OCI-LY3 (cell line): ENCODE results near the gene UNC93A.

Experiments
- EZH2phosphoT487 ChIP-seq: fragments of 200-600 bp; shearing (Covaris generic); IDR thresholded peaks from 2 replicates; pipeline ENCODE4 v1.6.1; 2018; ENCODE audit warnings: antibody characterized with exemption, mixed run types, low read depth
- TF ChIP-seq, protein P1 (sequence below): fragments of 200-600, 300-600 bp; sonication (generic); IDR thresholded peaks from 2 replicates; pipeline ENCODE4 v1.5.1; 2014; ENCODE audit warnings: antibody characterized with exemption, low read length, low read depth

DNA sequence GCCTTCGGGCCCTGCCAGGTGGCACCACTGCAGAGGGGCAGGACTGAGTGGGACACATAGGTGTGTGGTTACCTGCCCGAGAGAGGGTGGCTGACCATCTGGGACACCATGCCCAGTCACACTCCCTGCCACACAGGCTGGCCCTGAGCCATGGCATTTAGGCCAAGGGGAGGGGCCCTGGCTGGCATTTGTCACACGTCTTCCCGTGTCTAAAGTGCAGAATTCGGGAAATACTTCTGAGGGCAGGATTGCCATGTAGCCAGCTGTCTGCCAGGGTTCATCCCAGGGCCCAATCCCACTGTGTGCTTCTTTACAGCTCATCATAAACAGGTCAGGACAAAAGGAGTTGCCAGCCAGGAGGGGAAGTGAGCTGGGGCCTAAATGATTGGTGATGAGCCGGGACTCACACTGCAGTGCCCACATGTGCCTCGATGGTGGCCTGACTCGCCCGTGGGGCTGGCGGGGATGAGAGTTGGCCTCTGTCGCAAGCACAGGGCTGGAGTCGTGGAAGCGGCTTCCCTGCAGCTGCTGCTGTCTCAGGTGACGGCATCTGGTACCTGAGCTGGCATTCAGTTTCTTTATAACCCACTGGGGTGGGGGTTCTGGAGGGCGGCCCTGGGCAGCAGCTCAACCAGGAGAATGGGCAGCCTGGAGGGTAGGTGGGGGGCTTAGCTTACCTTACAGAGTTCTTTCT is 5.9 kb upstream of the UNC93A start:
- TF ChIP-seq, protein P1, sequence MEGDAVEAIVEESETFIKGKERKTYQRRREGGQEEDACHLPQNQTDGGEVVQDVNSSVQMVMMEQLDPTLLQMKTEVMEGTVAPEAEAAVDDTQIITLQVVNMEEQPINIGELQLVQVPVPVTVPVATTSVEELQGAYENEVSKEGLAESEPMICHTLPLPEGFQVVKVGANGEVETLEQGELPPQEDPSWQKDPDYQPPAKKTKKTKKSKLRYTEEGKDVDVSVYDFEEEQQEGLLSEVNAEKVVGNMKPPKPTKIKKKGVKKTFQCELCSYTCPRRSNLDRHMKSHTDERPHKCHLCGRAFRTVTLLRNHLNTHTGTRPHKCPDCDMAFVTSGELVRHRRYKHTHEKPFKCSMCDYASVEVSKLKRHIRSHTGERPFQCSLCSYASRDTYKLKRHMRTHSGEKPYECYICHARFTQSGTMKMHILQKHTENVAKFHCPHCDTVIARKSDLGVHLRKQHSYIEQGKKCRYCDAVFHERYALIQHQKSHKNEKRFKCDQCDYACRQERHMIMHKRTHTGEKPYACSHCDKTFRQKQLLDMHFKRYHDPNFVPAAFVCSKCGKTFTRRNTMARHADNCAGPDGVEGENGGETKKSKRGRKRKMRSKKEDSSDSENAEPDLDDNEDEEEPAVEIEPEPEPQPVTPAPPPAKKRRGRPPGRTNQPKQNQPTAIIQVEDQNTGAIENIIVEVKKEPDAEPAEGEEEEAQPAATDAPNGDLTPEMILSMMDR, result no peak
- TF ChIP-seq EZH2phosphoT487, result no peak
